PC-3 (cell line): ENCODE data around the gene VPS54. TPM values are rescaled to one million over a fixed set of nuclear protein-coding genes. Genes with fewer than 3 reads are reported as not detected.

Source experiments
- ATAC-seq: fragments of 200-7000 bp; cut with Tn5 transposase; 2 replicates; pipeline ENCODE4 v1.9.1; 2020; ENCODE audit warnings: mild to moderate bottlenecking, moderate library complexity
- BruUV-seq: library from RNA; stranded (reverse); fragments of 400-500 nt; replicated peaks from 2 replicates; lab custom pipeline; 2021; lab: Mats Ljungman, UMichigan
- CTCF ChIA-PET: fragments of 300-600 bp; sonication (Branson Sonifier 250); formaldehyde crosslinking; loops from one replicate; lab custom pipeline; 2022; ENCODE audit warnings: antibody characterized with exemption; lab: Charles Lee
- POLR2A ChIA-PET: fragments of 300-600 bp; sonication (Branson Sonifier 250); formaldehyde crosslinking; loops from one replicate; lab custom pipeline; 2022; ENCODE audit warnings: antibody characterized with exemption; ENCODE audit not compliant: unreplicated experiment; lab: Charles Lee
- DNase-seq: peaks from one replicate; pipeline ENCODE4 v3.0.0-alpha.2; 2015
- H2AFZ ChIP-seq: fragments of 300-600 bp; sonication (generic); 2 replicates; pipeline ENCODE4 v1.6.0; 2016; ENCODE audit warnings: antibody characterized with exemption, low read length
- H3F3A ChIP-seq: fragments of 300-600 bp; sonication (generic); one replicate; pipeline ENCODE4 v1.6.0; 2017; ENCODE audit warnings: antibody characterized with exemption, low read length, control low read depth, mild to moderate bottlenecking; ENCODE audit not compliant: unreplicated experiment
- H3K27ac ChIP-seq: fragments of 300-600 bp; sonication (generic); 2 replicates; pipeline ENCODE4 v1.5.1; 2016; ENCODE audit warnings: mild to moderate bottlenecking, low read length
- H3K27me3 ChIP-seq: fragments of 300-600 bp; sonication (generic); 2 replicates; pipeline ENCODE4 v1.6.1; 2016; ENCODE audit warnings: low read length, mixed read lengths
- H3K36me3 ChIP-seq: fragments of 300-600 bp; sonication (generic); 2 replicates; pipeline ENCODE4 v1.6.1; 2016; ENCODE audit warnings: low read depth, mixed run types, low read length, mixed read lengths
- H3K4me1 ChIP-seq: fragments of 300-600 bp; sonication (generic); 2 replicates; pipeline ENCODE4 v1.5.1; 2016; ENCODE audit warnings: low read length; ENCODE audit not compliant: insufficient read depth
- H3K4me2 ChIP-seq: fragments of 300-600 bp; sonication (generic); 2 replicates; pipeline ENCODE4 v1.6.0; 2016; ENCODE audit warnings: low read length
- H3K4me3 ChIP-seq: fragments of 300-600 bp; sonication (generic); 2 replicates; pipeline ENCODE4 v1.5.1; 2016; ENCODE audit warnings: mild to moderate bottlenecking, low read length, mixed read lengths
- H3K79me2 ChIP-seq: fragments of 300-600 bp; sonication (generic); 2 replicates; pipeline ENCODE4 v1.6.1; 2017; ENCODE audit warnings: low read length, mixed read lengths
- H3K9ac ChIP-seq: fragments of 300-600 bp; sonication (generic); 2 replicates; pipeline ENCODE4 v1.6.0; 2016; ENCODE audit warnings: mild to moderate bottlenecking, low read length
- H3K9me2 ChIP-seq: fragments of 300-600 bp; sonication (generic); replicated peaks from 2 replicates; pipeline ENCODE4 v1.6.1; 2016; ENCODE audit warnings: mixed run types, low read length, mixed read lengths
- H3K9me3 ChIP-seq: fragments of 300-600 bp; sonication (generic); 2 replicates; pipeline ENCODE4 v1.6.1; 2016; ENCODE audit warnings: low read length, mixed read lengths
- H4K20me1 ChIP-seq: fragments of 300-600 bp; sonication (generic); 2 replicates; pipeline ENCODE4 v1.6.1; 2016; ENCODE audit warnings: low read length, mixed read lengths
- CTCF ChIP-seq: fragments of 300-600 bp; sonication (generic); conservative IDR thresholded peaks from 2 replicates; pipeline ENCODE4 v1.5.1; 2017; ENCODE audit warnings: antibody characterized with exemption, low read depth, mild to moderate bottlenecking, low read length
- EZH2 ChIP-seq: fragments of 300-600 bp; sonication (generic); IDR thresholded peaks from one replicate; pipeline ENCODE4 v1.6.1; 2017; ENCODE audit warnings: antibody characterized with exemption, mild to moderate bottlenecking, low read length; ENCODE audit not compliant: unreplicated experiment
- EZH2phosphoT487 ChIP-seq: fragments of 300-600 bp; sonication (generic); IDR thresholded peaks from 2 replicates; pipeline ENCODE4 v1.6.1; 2018; ENCODE audit warnings: mild to moderate bottlenecking, antibody characterized with exemption, low read length, borderline replicate concordance
- intact Hi-C: fragments of 100-400 bp; cut with micrococcal nuclease; formaldehyde crosslinking; loops from 2 replicates; pipeline ENCODE4 v1.9.0; 2023
- total RNA-seq: library from RNA; depleted of rRNA; stranded (reverse); fragments of >200 nt; gene quantifications from 2 replicates; pipeline ENCODE4 v1.2.3, GENCODE V29; 2014

Gene VPS54
- total RNA-seq, 1 experiment from 2014 or later = 17.9 TPM

GRCh38 chr2:63855418-63856302 lies 163.6 kb downstream of the VPS54 start:
- Histone ChIP-seq H2AFZ (no peak overlapping the region), H3K9me2 (no peaks in the 10 kb centered on the region), H3K9me3 (no peaks in the 10 kb centered on the region), H3K27ac (no peak overlapping the region), H3K4me1 (peaks cover 4% of the 10 kb centered on the region; the same call in 1 of the 2 replicates), H3K9ac (no peak overlapping the region), H3K27me3 (no peaks in the 10 kb centered on the region), H3K36me3 (peaks cover 17% of the 10 kb centered on the region), H3K4me3 (no peak overlapping the region), H3K4me2 (no peak overlapping the region), H3F3A (no peaks in the 10 kb centered on the region), H3K79me2 (peaks cover 54% of the 10 kb centered on the region), H4K20me1 (peaks cover 14% of the 10 kb centered on the region)
- DNase-seq (no peak), ATAC-seq (no peak)
- POLR2A ChIA-PET = no interaction called here
- CTCF ChIA-PET = no interaction called here
- TF ChIP-seq CTCF (no peak), EZH2phosphoT487 (no peak), EZH2 (no peak)
- BruUV-seq = no TSS peak
- intact Hi-C loops = no loop called here

- CTCF ChIA-PET = no interaction called here
- Histone ChIP-seq H3K9ac (no peak overlapping the region), H3K4me3 (no peak overlapping the region), H3K27ac (no peak overlapping the region), H3K4me2 (no peak overlapping the region), H3K4me1 (peaks cover 15% of the 10 kb centered on the region; the same call in 1 of the 2 replicates), H4K20me1 (peaks cover 19% of the 10 kb centered on the region), H3K9me2 (no peaks in the 10 kb centered on the region), H3K79me2 (peaks cover 73% of the 10 kb centered on the region), H3K9me3 (no peaks in the 10 kb centered on the region), H3F3A (no peaks in the 10 kb centered on the region), H3K36me3 (peaks cover 14% of the 10 kb centered on the region), H3K27me3 (no peaks in the 10 kb centered on the region), H2AFZ (no peak overlapping the region)
- intact Hi-C loops = no loop called here
- TF ChIP-seq CTCF (no peak), EZH2phosphoT487 (no peak), EZH2 (no peak)
- BruUV-seq = no TSS peak
- DNase-seq = no peak
- ATAC-seq = peak; percentile 33; the same call in 1 of the 2 replicates
- POLR2A ChIA-PET = no interaction called here
Observed at GRCh38 chr2:63853527-63854310, 165.5 kb downstream of the VPS54 start.
